H54 (cell line): Measurements from ENCODE around the gene CLEC4M.
"Not testable (repeated sequence)": the region's sequence is repeated elsewhere in the genome, so short reads cannot be mapped to it uniquely, and the experiment has no call there.

Source experiments
- DNase-seq: peaks from one replicate; pipeline ENCODE4 v3.0.0; 2011; ENCODE audit warnings: low spot score, mixed read lengths; ENCODE audit not compliant: insufficient read length
- FAIRE-seq: peaks from 3 replicates; lab custom pipeline; 2011; peaks lifted over from hg19 to GRCh38; lab: Jason Lieb, UNC
- POLR2A ChIP-seq: IDR thresholded peaks from 2 replicates; pipeline ENCODE4 v1.6.1; 2011; ENCODE audit warnings: low read depth, mild to moderate bottlenecking, low read length

CLEC4M gene

GRCh38 chr19:7746903-7747884 lies 15.8 kb upstream of the CLEC4M start, which contains the start of gene CD209:
Gene CD209, minus strand, starts transcription at chr19:7747534. Its CDS starts 23 bp downstream, at chr19:7747511.
- TF ChIP-seq POLR2A, result no peak
- FAIRE-seq (no peak), DNase-seq (no peak)

- FAIRE-seq (no peak), DNase-seq (no peak)
- no peak for TF ChIP-seq POLR2A
These were observed 14.9 kb upstream of the CLEC4M start for GRCh38 chr19:7748171-7748570.

GRCh38 chr19:7748756-7749155 lies 14.3 kb upstream of the CLEC4M start:
- TF ChIP-seq POLR2A, result no peak
- no peak for DNase-seq
- FAIRE-seq, result no peak

- TF ChIP-seq POLR2A, result no peak
- FAIRE-seq (peak; percentile 50), DNase-seq (no peak)
These were observed 11.8 kb upstream of the CLEC4M start for GRCh38 chr19:7751157-7751783.

- DNase-seq (no peak), FAIRE-seq (no peak)
- TF ChIP-seq POLR2A, result no peak
These were observed 6.8 kb upstream of the CLEC4M start for GRCh38 chr19:7756258-7756657.

- DNase-seq (no peak), FAIRE-seq (no peak)
- no peak for TF ChIP-seq POLR2A
These were observed 5.7 kb upstream of the CLEC4M start for GRCh38 chr19:7757358-7757757.

GRCh38 chr19:7759156-7759555 lies 3.9 kb upstream of the CLEC4M start:
- FAIRE-seq (no peak), DNase-seq (no peak)
- TF ChIP-seq POLR2A, result no peak

- TF ChIP-seq POLR2A, result no peak
- FAIRE-seq, result no peak
These were observed 653 bp downstream of the CLEC4M start for GRCh38 chr19:7763696-7764095.

GRCh38 chr19:7764157-7764556 lies 1.1 kb downstream of the CLEC4M start:
- DNase-seq, result not testable (repeated sequence)

More at GRCh38 chr19:7763696-7764095, 653 bp downstream of the CLEC4M start:
- no peak for DNase-seq

GRCh38 chr19:7765043-7765442 lies 2.0 kb downstream of the CLEC4M start:
- DNase-seq, FAIRE-seq: not testable (repeated sequence)

More at GRCh38 chr19:7764157-7764556, 1.1 kb downstream of the CLEC4M start:
- not testable (repeated sequence) for FAIRE-seq

GRCh38 chr19:7766535-7766934 lies 3.5 kb downstream of the CLEC4M start:
- no peak for TF ChIP-seq POLR2A
- FAIRE-seq (no peak), DNase-seq (no peak)

- no peak for TF ChIP-seq POLR2A
- DNase-seq (no peak), FAIRE-seq (no peak)
These were observed 4.4 kb downstream of the CLEC4M start for GRCh38 chr19:7767487-7767886.

GRCh38 chr19:7769171-7769570 lies 6.1 kb downstream of the CLEC4M start:
- FAIRE-seq (no peak), DNase-seq (no peak)
- TF ChIP-seq POLR2A, result no peak

GRCh38 chr19:7771072-7771471 lies 8.0 kb downstream of the CLEC4M start:
- no peak for TF ChIP-seq POLR2A
- FAIRE-seq (no peak), DNase-seq (no peak)

- FAIRE-seq (no peak), DNase-seq (no peak)
These were observed 9.8 kb downstream of the CLEC4M start for GRCh38 chr19:7772752-7773291.

More at GRCh38 chr19:7772752-7773291, 9.8 kb downstream of the CLEC4M start:
- TF ChIP-seq POLR2A, result no peak
